H1 (cell line): ENCODE measurements around the gene TMEM220. TPM values are rescaled to one million over a fixed set of nuclear protein-coding genes. Genes with fewer than 3 reads are reported as not detected.

Source experiments
- CTCF ChIA-PET: fragments of 300-600 bp; sonication (Branson Sonifier 250); formaldehyde crosslinking; loops from one replicate; lab custom pipeline; 2021; ENCODE audit not compliant: partially characterized antibody; lab: Charles Lee
- POLR2A ChIA-PET: fragments of 300-600 bp; sonication (Branson Sonifier 250); formaldehyde crosslinking; loops from one replicate; lab custom pipeline; 2021; ENCODE audit warnings: inconsistent platforms; ENCODE audit not compliant: partially characterized antibody; lab: Charles Lee
- DNase-seq, 2 experiments: peaks; one replicate each; pipeline versions ENCODE4 v3.0.0 to v3.0.0-alpha.2; 2010 to 2022; ENCODE audit warnings: low spot score in 2 of 2, low read depth in 1 of 2, mixed read lengths in 1 of 2
- FAIRE-seq: peaks from 2 replicates; lab custom pipeline; 2011; peaks lifted over from hg19 to GRCh38; lab: Jason Lieb, UNC
- H2AFZ ChIP-seq: 2 replicates; pipeline ENCODE4 v1.8.1; 2012; ENCODE audit warnings: low read length, inconsistent platforms
- H2AK5ac ChIP-seq: 2 replicates; pipeline ENCODE4 v1.6.1; 2013; ENCODE audit warnings: low read depth, low read length
- H2BK120ac ChIP-seq: replicated peaks from 2 replicates; pipeline ENCODE3; 2013; ENCODE audit warnings: low read depth, low read length, inconsistent platforms
- H2BK12ac ChIP-seq: 2 replicates; pipeline ENCODE4 v1.6.1; 2013; ENCODE audit warnings: low read depth, low read length
- H2BK15ac ChIP-seq: 2 replicates; pipeline ENCODE4 v1.6.1; 2013; ENCODE audit warnings: low read length
- H2BK20ac ChIP-seq: 2 replicates; pipeline ENCODE4 v1.6.1; 2013; ENCODE audit warnings: low read length
- H2BK5ac ChIP-seq: 2 replicates; pipeline ENCODE4 v1.6.1; 2013; ENCODE audit warnings: low read depth, low read length
- H3K14ac ChIP-seq: 2 replicates; pipeline ENCODE4 v1.6.1; 2013; ENCODE audit warnings: inconsistent platforms; ENCODE audit not compliant: insufficient read length
- H3K18ac ChIP-seq: 2 replicates; pipeline ENCODE4 v1.6.1; 2013; ENCODE audit warnings: low read length; ENCODE audit errors: extremely low read depth
- H3K23ac ChIP-seq: 2 replicates; pipeline ENCODE4 v1.6.1; 2013; ENCODE audit warnings: inconsistent platforms; ENCODE audit not compliant: insufficient read length
- H3K23me2 ChIP-seq: 2 replicates; pipeline ENCODE4 v1.6.1; 2013; ENCODE audit warnings: low read depth, low read length
- H3K27ac ChIP-seq: 2 replicates; pipeline ENCODE4 v1.6.1; 2011; ENCODE audit warnings: low read depth, low read length, inconsistent platforms
- H3K27me3 ChIP-seq, 4 experiments: replicated peaks in 1 of 4; 1 replicate in 1 of 4; 2 replicates in 3 of 4; pipeline versions ENCODE4 v1.6.1 to v1.8.1; 2011 to 2013; ENCODE audit warnings: low read length in 3 of 4, mild to moderate bottlenecking in 3 of 4, inconsistent platforms in 2 of 4, mixed read lengths in 2 of 4, moderate library complexity in 1 of 4; ENCODE audit not compliant: control insufficient read depth in 3 of 4, insufficient read depth in 3 of 4; ENCODE audit errors: extremely low read depth in 1 of 4
- H3K36me3 ChIP-seq, 4 experiments: 2 replicates each; pipeline versions ENCODE4 v1.6.1 to v1.8.1; 2011 to 2013; ENCODE audit warnings: mild to moderate bottlenecking in 4 of 4, low read length in 3 of 4, moderate library complexity in 2 of 4, control low read depth in 1 of 4, inconsistent platforms in 1 of 4; ENCODE audit not compliant: insufficient read depth in 4 of 4, control insufficient read depth in 2 of 4
- H3K4ac ChIP-seq: replicated peaks from 2 replicates; pipeline ENCODE3; 2013; ENCODE audit warnings: low read length, low read depth, mixed read lengths, inconsistent platforms; ENCODE audit not compliant: insufficient read length
- H3K4me1 ChIP-seq, 4 experiments: replicated peaks in 1 of 4; 1 replicate in 1 of 4; 2 replicates in 3 of 4; pipeline versions ENCODE4 v1.6.1 to v1.8.1; 2011 to 2013; ENCODE audit warnings: low read length in 3 of 4, inconsistent platforms in 2 of 4, mixed read lengths in 1 of 4; ENCODE audit not compliant: insufficient read depth in 4 of 4, control insufficient read depth in 3 of 4
- H3K4me2 ChIP-seq, 2 experiments: 2 replicates each; pipeline versions ENCODE4 v1.6.1 to v1.8.1; 2011 to 2013; ENCODE audit warnings: low read depth in 2 of 2, low read length in 2 of 2, control low read depth in 1 of 2, inconsistent platforms in 1 of 2, mild to moderate bottlenecking in 1 of 2; ENCODE audit not compliant: insufficient read depth in 1 of 2
- H3K4me3 ChIP-seq, 4 experiments: fragments of 200-600, 300-600 bp in 1 of 4; sonication (generic), shearing (Covaris generic), sonication (Bioruptor Twin) in 1 of 4; 2 replicates each; pipeline versions ENCODE4 v1.5.1 to v1.8.1; 2011 to 2016; ENCODE audit warnings: low read length in 4 of 4, low read depth in 3 of 4, control low read depth in 2 of 4, inconsistent platforms in 2 of 4, mild to moderate bottlenecking in 2 of 4, mixed read lengths in 1 of 4, moderate library complexity in 1 of 4; ENCODE audit not compliant: insufficient read depth in 2 of 4; ENCODE audit errors: extremely low read depth in 1 of 4
- H3K56ac ChIP-seq: replicated peaks from 2 replicates; pipeline ENCODE3; 2013; ENCODE audit warnings: low read depth, mild to moderate bottlenecking, mixed read lengths, low read length, inconsistent platforms; ENCODE audit not compliant: insufficient read length
- H3K79me1 ChIP-seq: 2 replicates; pipeline ENCODE4 v1.6.1; 2013; ENCODE audit warnings: low read depth, low read length, control low read depth
- H3K79me2 ChIP-seq, 2 experiments: 2 replicates each; pipeline versions ENCODE4 v1.6.1 to v1.8.1; 2012 to 2013; ENCODE audit warnings: low read length in 2 of 2, mild to moderate bottlenecking in 2 of 2, inconsistent platforms in 1 of 2; ENCODE audit not compliant: insufficient read depth in 2 of 2, control insufficient read depth in 1 of 2
- H3K9ac ChIP-seq, 4 experiments: replicated peaks in 1 of 4; 1 replicate in 1 of 4; 2 replicates in 3 of 4; pipeline versions ENCODE4 v1.6.1 to v1.8.1; 2011 to 2013; ENCODE audit warnings: low read depth in 3 of 4, low read length in 3 of 4, control low read depth in 2 of 4, mild to moderate bottlenecking in 2 of 4, moderate library complexity in 2 of 4, inconsistent platforms in 1 of 4; ENCODE audit errors: extremely low read depth in 1 of 4
- H3K9me3 ChIP-seq, 2 experiments: 2 replicates each; pipeline versions ENCODE4 v1.6.1 to v1.8.1; 2012 to 2013; ENCODE audit warnings: mild to moderate bottlenecking in 2 of 2, moderate library complexity in 2 of 2, control low read depth in 1 of 2, inconsistent platforms in 1 of 2, low read depth in 1 of 2, low read length in 1 of 2, mixed read lengths in 1 of 2; ENCODE audit not compliant: insufficient read depth in 2 of 2
- H4K20me1 ChIP-seq, 2 experiments: replicated peaks in 1 of 2; 2 replicates each; pipeline versions ENCODE3 to v1.8.1; 2011 to 2013; ENCODE audit warnings: inconsistent platforms in 2 of 2, low read length in 2 of 2, mild to moderate bottlenecking in 1 of 2; ENCODE audit not compliant: insufficient read depth in 2 of 2, control insufficient read depth in 1 of 2
- H4K5ac ChIP-seq: 2 replicates; pipeline ENCODE4 v1.6.1; 2013; ENCODE audit warnings: low read length, low read depth, mixed read lengths, inconsistent platforms; ENCODE audit not compliant: insufficient read length
- H4K8ac ChIP-seq: 2 replicates; pipeline ENCODE4 v1.8.0; 2013; ENCODE audit warnings: mild to moderate bottlenecking, moderate library complexity, low read length, inconsistent platforms; ENCODE audit not compliant: insufficient read depth; ENCODE audit errors: extremely low read depth
- H4K91ac ChIP-seq: replicated peaks from 2 replicates; pipeline ENCODE3; 2013; ENCODE audit warnings: low read length, mixed read lengths, inconsistent platforms; ENCODE audit not compliant: insufficient read length
- NRF1 ChIP-seq: IDR thresholded peaks from 2 replicates; pipeline ENCODE4 v1.6.1; 2011; ENCODE audit warnings: mild to moderate bottlenecking, low read depth, low read length, improper control_type of control experiment
- WGBS, 2 experiments: shearing (Covaris generic) in 1 of 2; methylation state at CpG; one replicate each; pipeline versions ENCODE4 v1.1.6 to v1.1.7; 2013 to 2015; ENCODE audit warnings: low lambda C conversion rate in 2 of 2, mixed read lengths in 2 of 2, inconsistent platforms in 1 of 2, low coverage in 1 of 2, missing lambda C conversion rate in 1 of 2; ENCODE audit not compliant: insufficient replicate concordance in 2 of 2, insufficient coverage in 1 of 2, insufficient read length in 1 of 2; ENCODE audit errors: extremely low coverage in 1 of 2, missing lambda C conversion rate in 1 of 2; 5-methylcytosine and 5-hydroxymethylcytosine counted together
- polyA plus RNA-seq, 7 experiments: library from polyadenylated mRNA; depleted of rRNA in 3 of 7; stranded (reverse) in 5 of 7; unstranded in 2 of 7; fragments of >200 nt in 5 of 7; fragments of 200-250 nt in 2 of 7; gene quantifications; 1 replicate in 5 of 7; 2 replicates in 1 of 7; 4 replicates in 1 of 7; pipeline versions ENCODE4 v1.2.1 to v1.2.3, GENCODE V29; 2011 to 2013; ENCODE audit warnings: missing spikeins in 2 of 7, mixed read lengths in 2 of 7
- total RNA-seq: library from RNA; stranded (reverse); fragmentation: NEBNext Ultra II Directional; extraction: Animal tissue kit (Norgen Biotek cat#: 25700); gene quantifications from 2 replicates; pipeline ENCODE4 v1.2.1, GENCODE V29; 2021

The TMEM220 gene
- total and polyA plus RNA-seq, 2 of the 8 experiments (the other 6 are each of a cell fraction or from before 2014, with no cell fraction given), result 3.8 to 4.1 TPM

DNA sequence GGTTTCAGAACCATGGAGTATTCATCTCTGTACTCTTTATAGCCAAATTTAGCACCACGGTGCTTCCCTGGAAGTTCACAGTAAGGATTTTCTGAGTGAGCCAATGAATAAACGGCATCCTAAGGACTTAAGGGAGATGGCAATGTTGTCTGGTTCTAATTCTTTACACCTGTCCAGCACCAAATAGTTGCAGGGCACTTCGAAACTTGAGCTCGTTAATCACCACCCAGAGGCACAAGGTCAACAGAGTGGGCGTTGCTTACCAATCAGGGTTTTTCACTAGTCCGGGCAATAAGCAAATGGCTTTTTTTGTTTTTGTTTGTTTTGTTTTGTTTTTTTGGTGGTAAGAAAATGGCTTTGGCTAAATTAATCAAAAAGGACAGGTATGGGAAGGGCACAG, 28.2 kb upstream of the TMEM220 start:
- H3K9me3 ChIP-seq, result no peaks in the 10 kb centered on the region
- no peak overlapping the region for H3K4me2 ChIP-seq
- no peak overlapping the region for H2BK120ac ChIP-seq
- no peak overlapping the region for H3K4me3 ChIP-seq
- no peak for DNase-seq
- H2BK15ac ChIP-seq, result no peak overlapping the region
- no peaks in the 10 kb centered on the region for H3K27me3 ChIP-seq
- no peak overlapping the region for H4K5ac ChIP-seq
- H3K14ac ChIP-seq, result no peak overlapping the region
- ChIA-PET POLR2A (interaction anchor here (0.6 to 0.7 kb wide), 2 partner anchors 27 to 81 kb away, joined by 3 to 4 read pairs; no protein-coding TSS in a partner anchor), CTCF (interaction anchor here (0.7 to 2.7 kb wide), 8 partner anchors 9 to 87 kb away, joined by 3 to 19 read pairs (median 4); no protein-coding TSS in a partner anchor)
- no peak overlapping the region for H3K27ac ChIP-seq
- no peak overlapping the region for H2AFZ ChIP-seq
- H4K91ac ChIP-seq, result no peak overlapping the region
- no peak overlapping the region for H2BK12ac ChIP-seq
- H3K36me3 ChIP-seq, result no peaks in the 10 kb centered on the region
- H4K8ac ChIP-seq, result no peak overlapping the region
- H3K4ac ChIP-seq, result no peak overlapping the region
- H3K79me1 ChIP-seq, result no peaks in the 10 kb centered on the region
- H3K18ac ChIP-seq, result no peak overlapping the region
- H3K79me2 ChIP-seq, result no peaks in the 10 kb centered on the region
- H3K23me2 ChIP-seq, result peaks cover 4% of the 10 kb centered on the region; the same call in 1 of the 2 replicates
- H3K56ac ChIP-seq, result no peak overlapping the region
- no peak overlapping the region for H3K23ac ChIP-seq
- peaks cover 9 to 20% (median 14%) of the 10 kb centered on the region in 4 experiments for H3K4me1 ChIP-seq
- no peak overlapping the region for H2BK20ac ChIP-seq
- no peak for FAIRE-seq
- H4K20me1 ChIP-seq, result no peaks in the 10 kb centered on the region
- no peak overlapping the region for H2AK5ac ChIP-seq
- no peak for TF ChIP-seq NRF1
- 86% methylated on average over 6 of the region's 6 CpGs; no CpG with 5 or more reads in 1 of the 2 experiments for whole genome bisulfite sequencing, 2 experiments
- no peak overlapping the region for H3K9ac ChIP-seq
- no peak overlapping the region for H2BK5ac ChIP-seq
